Osteocyte (in vitro differentiated cells): Measurements from ENCODE around the gene UGDH. TPM values are rescaled to one million over a fixed set of nuclear protein-coding genes. Genes with fewer than 3 reads are reported as not detected.
"Not testable (repeated sequence)": the region's sequence is repeated elsewhere in the genome, so short reads cannot be mapped to it uniquely, and the experiment has no call there.

Source experiments
- DNase-seq: peaks from one replicate; pipeline ENCODE4 v3.0.0; 2021; ENCODE audit warnings: mixed read lengths; ENCODE audit not compliant: unreplicated experiment; ENCODE audit errors: extremely low spot score
- H3K27ac Mint-ChIP-seq: one replicate; pipeline ENCODE4 v1.8.0; 2021; ENCODE audit warnings: mild to moderate bottlenecking, mixed read lengths; ENCODE audit not compliant: unreplicated experiment
- H3K27me3 Mint-ChIP-seq: one replicate; pipeline ENCODE4 v1.8.0; 2021; ENCODE audit warnings: mixed read lengths; ENCODE audit not compliant: unreplicated experiment
- H3K36me3 Mint-ChIP-seq: one replicate; pipeline ENCODE4 v1.8.0; 2021; ENCODE audit warnings: mixed read lengths; ENCODE audit not compliant: unreplicated experiment
- H3K4me1 Mint-ChIP-seq: one replicate; pipeline ENCODE4 v1.8.0; 2021; ENCODE audit warnings: mixed read lengths; ENCODE audit not compliant: unreplicated experiment
- H3K4me3 Mint-ChIP-seq: one replicate; pipeline ENCODE4 v1.8.0; 2021; ENCODE audit warnings: mild to moderate bottlenecking, moderate library complexity, mixed read lengths; ENCODE audit not compliant: unreplicated experiment
- H3K9me3 Mint-ChIP-seq: one replicate; pipeline ENCODE4 v1.8.0; 2021; ENCODE audit warnings: mixed read lengths; ENCODE audit not compliant: unreplicated experiment
- CTCF ChIP-seq: fragments of 200-600 bp; sonication (generic); IDR thresholded peaks from 2 replicates; pipeline ENCODE4 v1.5.0; 2021; ENCODE audit warnings: antibody characterized with exemption, mild to moderate bottlenecking, moderate library complexity
- total RNA-seq: library from RNA; stranded (reverse); gene quantifications from 2 replicates; pipeline ENCODE4 v1.2.1, GENCODE V29; 2021

UGDH gene
- total RNA-seq, 1 donor from 2014 or later: 200 TPM

GRCh38 chr4:39542611-39543012, 15.4 kb upstream of the UGDH start:
- H3K27me3 Mint-ChIP-seq: no peaks in the 10 kb centered on the region
- peaks cover 12% of the 10 kb centered on the region for H3K36me3 Mint-ChIP-seq
- no peaks in the 10 kb centered on the region for H3K9me3 Mint-ChIP-seq
- peaks cover 33% of the 10 kb centered on the region for H3K4me1 Mint-ChIP-seq
- no peak for TF ChIP-seq CTCF
- no peak for DNase-seq
- no peak overlapping the region for H3K27ac Mint-ChIP-seq
- no peak overlapping the region for H3K4me3 Mint-ChIP-seq

- Mint-ChIP-seq H3K36me3 (peaks cover 12% of the 10 kb centered on the region), H3K27me3 (no peaks in the 10 kb centered on the region), H3K9me3 (no peaks in the 10 kb centered on the region), H3K4me1 (peaks cover 32% of the 10 kb centered on the region), H3K4me3 (no peak overlapping the region), H3K27ac (no peak overlapping the region)
- no peak for TF ChIP-seq CTCF
- no peak for DNase-seq
Measured at GRCh38 chr4:39541987-39542610, 14.9 kb upstream of the UGDH start.

- no peaks in the 10 kb centered on the region for H3K9me3 Mint-ChIP-seq
- H3K4me1 Mint-ChIP-seq: peaks cover 27% of the 10 kb centered on the region
- peak overlapping the region; percentile 99 for H3K27ac Mint-ChIP-seq
Measured at GRCh38 chr4:39539089-39539611, 11.9 kb upstream of the UGDH start.

GRCh38 chr4:39533541-39533940, 6.3 kb upstream of the UGDH start:
- Mint-ChIP-seq H3K36me3 (peaks cover 41% of the 10 kb centered on the region), H3K27me3 (no peaks in the 10 kb centered on the region), H3K4me1 (peaks cover 10% of the 10 kb centered on the region), H3K4me3 (no peak overlapping the region), H3K9me3 (peaks cover 17% of the 10 kb centered on the region), H3K27ac (no peak overlapping the region)
- no peak for DNase-seq
- TF ChIP-seq CTCF: no peak

More at GRCh38 chr4:39539089-39539611, 11.9 kb upstream of the UGDH start:
- no peak for DNase-seq
- Mint-ChIP-seq H3K27me3 (no peaks in the 10 kb centered on the region), H3K4me3 (peak overlapping the region; percentile 2), H3K36me3 (peaks cover 25% of the 10 kb centered on the region)
- TF ChIP-seq CTCF: no peak

- not testable (repeated sequence) for DNase-seq, H3K4me3 Mint-ChIP-seq, H3K27me3 Mint-ChIP-seq, H3K27ac Mint-ChIP-seq
- H3K4me1 Mint-ChIP-seq: peaks cover 15% of the 10 kb centered on the region
- H3K36me3 Mint-ChIP-seq: peaks cover 41% of the 10 kb centered on the region
- H3K9me3 Mint-ChIP-seq: peaks cover 17% of the 10 kb centered on the region
Measured at GRCh38 chr4:39532237-39532636, 5.0 kb upstream of the UGDH start.
